Measurements from ENCODE around the gene ZBTB6.
"Not testable (repeated sequence)": the region's sequence is repeated elsewhere in the genome, so short reads cannot be mapped to it uniquely, and the experiment has no call there.

The ZBTB6 gene

DNA sequence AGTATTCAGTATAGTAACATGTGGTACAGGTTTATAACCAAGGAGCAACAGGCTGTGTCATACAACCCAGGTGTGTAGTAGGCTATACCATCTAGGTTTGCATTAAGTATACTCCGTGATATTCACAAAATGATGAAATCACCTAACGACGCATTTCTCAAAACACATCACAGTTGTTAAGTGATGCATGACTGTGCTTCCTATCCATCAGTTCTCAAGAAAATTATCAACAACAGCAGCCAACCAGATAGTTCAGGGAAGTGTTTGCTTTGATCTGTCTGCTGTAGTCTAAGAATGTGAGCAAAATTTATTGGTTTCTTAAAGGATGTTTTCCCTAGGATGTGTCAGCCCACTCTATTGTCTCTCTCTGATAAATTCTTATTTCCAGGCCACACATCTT lies 10.8 kb upstream of the ZBTB6 start:
- DNase-seq, result no peak

DNA sequence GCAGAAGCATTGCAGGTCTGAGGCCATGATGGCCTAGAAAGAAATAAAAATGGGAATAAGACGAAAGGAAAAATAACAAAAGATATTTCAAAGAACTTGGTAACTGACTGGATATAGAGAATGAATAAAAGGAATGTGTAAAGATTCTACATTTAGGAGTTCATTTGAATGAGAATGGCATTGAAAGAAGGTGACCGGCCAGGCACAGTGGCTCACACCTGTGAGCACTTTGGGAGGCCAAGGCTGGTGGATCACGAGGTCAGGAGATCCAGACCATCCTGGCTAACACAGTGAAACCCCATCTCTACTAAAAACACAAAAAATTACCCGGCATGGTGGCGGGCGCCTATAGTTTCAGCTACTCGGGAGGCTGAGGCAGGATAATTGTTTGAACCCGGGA lies 9.6 kb upstream of the ZBTB6 start:
- DNase-seq, result no peak

DNA sequence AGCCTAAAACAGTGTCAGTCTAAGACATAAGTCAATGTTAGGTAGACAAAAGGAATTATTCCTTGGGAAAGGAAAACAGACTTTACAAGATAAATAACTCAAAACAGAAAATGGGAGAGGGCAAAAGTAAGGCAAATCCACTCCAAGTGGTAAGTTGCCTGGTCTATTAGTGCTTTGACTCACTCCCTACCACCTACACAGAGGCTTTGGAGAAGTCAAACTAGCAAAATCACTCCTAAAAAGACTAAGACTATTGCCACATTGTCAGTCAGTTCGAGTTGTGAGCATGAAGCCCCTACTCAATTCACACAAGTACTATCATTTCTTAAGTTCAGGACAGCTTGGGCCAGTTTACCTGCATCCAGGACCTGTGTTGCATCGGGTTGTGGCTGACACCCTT lies 5.2 kb upstream of the ZBTB6 start:
- no peak for DNase-seq

DNA sequence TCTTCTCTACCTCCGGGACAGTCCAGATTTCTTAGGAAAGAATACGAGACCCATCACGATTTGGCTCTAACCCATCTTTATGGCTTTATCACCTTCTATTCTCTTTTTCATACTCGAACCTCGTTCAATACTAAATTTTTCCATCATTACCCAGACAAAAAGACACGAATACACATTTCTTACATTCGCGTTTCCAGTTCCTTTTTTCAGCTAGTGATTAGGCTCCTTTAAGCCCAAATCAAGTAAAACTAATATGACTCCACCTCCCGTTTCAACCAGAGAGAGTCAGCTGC lies 506 bp downstream of the ZBTB6 start:
- DNase-seq, result no peak

DNA sequence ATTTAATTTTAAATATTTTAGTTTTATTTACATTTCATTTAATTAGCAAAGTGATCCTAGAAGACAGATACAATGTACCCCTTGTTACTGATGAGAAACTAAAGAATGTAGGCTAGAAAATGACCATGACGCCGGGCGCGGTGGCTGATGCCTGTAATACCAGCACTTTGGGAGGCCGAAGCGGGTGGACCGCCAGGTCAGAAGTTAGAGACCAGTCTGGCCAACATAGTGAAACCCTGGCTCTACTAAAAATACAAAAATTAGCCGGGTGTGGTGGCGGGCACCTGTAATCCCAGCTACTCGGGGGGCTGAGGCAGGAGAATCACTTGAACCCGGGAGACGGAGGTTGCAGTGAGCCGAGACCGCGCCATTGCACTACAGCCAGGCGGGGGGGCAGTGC lies 7.0 kb downstream of the ZBTB6 start:
- not testable (repeated sequence) for DNase-seq

DNA sequence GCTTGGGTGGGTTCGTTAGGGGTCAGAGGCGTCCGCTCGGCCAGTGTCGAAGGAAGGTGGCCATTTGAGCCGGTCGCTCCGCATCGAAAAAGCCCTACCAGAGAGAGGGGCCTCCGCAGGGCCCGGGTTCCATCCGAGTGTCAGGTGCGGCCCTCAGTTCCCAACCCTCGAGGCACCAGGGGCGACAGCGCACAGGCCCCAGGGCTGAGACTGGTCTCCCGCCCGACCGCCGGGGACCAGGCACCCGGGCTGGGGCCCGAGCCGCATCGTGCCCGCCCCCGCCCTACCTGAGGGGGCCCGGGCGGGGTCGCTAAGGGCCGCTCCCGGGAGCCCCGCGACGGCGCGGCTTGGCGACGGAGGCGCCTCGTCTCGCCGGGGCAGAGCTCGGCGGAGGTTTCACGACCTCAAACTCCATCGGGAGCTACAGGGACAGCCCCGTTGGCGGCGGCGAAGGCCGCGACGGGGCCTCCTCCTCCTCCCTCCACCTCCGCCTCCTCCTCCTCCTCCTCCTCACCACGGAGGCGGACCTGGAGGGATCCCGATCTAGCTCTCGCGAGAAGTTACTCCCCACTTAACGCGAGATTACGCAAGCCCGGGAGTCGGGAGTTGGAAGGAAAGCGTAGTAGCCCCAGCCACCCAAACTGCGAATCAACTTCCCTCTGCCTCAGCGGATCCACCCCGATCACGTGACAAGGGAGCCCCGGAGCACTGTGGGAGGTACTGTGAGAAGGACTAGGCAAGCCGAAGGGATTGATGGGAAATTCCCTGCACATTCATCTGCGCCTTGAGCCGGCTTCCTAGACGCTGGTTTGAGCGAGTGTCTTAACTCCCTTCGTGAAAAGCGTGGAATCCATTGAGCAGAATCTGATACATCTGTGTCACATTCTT lies 8.1 kb downstream of the ZBTB6 start, which contains the start of gene RC3H2:
Gene RC3H2, minus strand, starts transcription at position 537 of the 888 bp plus-strand sequence. CDS start 7,850 bp downstream, outside the sequence.
- DNase-seq, result peak; percentile 98

DNA sequence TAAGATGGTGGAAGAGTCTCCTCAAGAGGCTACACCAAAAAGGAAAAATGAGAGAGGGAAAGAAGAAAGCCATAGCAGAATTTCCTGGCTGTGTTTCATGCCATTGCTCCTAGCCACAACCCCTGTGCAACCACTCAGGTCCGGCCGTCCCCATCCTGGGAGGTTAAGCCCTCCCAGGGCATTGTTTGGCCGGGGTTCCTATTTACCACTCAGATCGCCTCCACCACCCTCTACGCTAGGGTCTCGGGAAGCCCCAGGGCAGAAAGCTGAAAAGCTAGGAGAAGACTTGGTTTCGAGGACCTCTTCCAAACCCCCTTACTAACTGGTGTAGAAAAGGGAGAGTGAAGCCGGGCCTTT lies 8.7 kb downstream of the ZBTB6 start:
- DNase-seq, result peak; percentile 23

DNA sequence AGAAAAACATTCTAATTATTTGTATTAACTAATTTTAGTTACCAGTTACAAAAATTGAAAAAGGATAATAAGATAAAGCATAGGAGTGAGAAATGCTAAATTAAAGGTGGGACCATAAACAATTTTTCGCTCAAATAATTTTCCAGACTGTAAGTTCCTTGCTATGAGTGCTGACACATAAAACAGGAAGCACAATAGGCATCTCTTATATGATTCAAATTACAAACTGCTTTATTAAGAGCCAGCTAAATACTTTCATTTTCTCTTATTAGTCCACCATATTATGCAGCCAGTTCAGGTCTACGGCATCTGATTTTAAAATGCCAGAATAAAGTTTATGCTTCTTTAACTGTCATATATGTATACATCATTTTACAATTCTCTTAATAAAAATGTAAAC lies 12.3 kb downstream of the ZBTB6 start:
- DNase-seq, result no peak

DNA sequence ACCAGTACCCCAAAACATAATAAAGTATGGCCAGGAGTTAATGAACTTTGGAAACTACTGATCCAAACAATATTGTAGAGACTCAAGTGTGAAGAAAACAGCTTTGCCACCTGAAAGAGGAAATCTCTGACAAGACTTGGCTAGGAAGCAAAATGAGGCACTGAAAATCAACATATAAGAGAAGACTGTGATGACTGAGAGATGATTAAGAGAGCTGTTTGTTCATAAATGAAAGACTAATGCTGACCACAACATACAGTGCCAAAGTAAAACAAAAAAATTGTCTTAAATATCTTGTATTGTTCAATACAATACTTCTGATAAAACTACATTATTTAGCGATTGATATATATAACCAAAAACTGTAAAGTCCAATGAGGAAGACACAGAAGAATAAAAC lies 15.2 kb downstream of the ZBTB6 start:
- no peak for DNase-seq

DNA sequence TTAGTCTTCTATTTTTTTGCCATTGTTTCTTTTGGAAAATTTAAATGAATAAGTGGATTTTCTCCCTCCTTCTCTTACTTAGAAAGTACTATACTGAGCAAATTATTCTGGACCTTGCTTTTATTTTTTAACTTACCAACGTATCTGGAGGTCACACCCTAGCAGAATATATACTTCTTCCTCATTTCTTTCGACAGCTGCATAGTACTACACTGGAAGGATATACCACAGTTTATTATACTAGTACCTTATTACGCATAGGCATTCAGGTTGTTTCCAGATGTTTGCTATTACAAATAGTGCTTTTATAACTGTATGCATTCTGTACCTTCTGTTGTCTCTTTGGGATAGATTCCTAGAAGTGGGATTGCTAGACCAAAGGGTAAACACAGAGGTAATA lies 24.6 kb downstream of the ZBTB6 start:
- no peak for DNase-seq

DNA sequence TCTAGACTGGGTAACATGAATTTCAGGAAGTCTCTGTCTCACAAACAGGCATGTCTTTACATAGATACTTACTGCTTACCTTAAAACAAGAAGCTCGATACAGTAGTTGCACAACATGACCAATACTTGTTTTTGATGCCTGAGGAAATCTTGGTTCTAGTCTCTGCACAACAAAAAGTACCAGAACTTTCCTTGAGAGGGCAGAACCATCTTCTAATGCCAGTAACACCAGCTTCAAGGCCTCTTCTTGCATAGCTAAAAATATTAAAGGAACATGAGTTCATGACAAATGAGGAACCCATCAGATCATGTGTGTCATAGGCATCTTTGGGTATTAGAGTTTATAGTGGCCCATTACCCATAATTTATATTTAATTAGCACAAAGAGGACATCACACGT lies 30.0 kb downstream of the ZBTB6 start:
- DNase-seq, result no peak

DNA sequence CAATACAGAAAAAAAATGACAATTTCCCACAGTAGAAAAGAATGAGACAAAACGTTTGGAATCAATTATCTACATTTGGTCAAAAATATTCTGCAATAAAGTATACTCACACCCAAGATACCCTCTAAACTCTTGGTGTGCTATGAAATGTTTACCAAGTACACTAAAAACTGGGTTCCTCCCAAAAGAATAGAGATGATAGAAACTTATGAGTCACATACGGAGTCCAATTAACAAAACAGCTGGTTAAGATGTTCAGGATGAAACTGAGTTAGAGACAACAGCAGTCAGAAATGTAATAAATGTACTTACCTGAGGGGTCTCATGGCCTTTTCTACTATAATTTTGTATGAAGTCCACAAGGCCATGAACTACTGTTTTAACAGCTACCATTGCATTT lies 33.7 kb downstream of the ZBTB6 start:
- no peak for DNase-seq

DNA sequence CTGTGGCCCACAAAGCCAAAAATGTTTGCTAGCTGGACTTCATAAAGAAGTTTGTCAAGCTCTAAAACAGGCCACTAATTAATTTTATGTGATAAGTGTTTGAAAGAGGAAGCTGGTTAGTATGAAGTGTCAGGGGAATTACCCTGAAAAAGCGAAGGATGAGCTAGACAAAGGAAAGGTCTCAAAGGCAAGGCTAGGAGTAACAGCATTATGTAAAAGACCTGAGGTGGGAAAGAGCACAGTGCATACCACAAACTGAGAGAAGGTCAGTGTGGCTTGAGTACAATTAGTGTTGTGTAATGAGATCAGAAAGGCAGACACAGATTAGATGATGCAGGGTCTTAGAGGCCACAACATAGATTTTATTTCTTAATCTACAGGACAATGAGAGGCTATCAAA lies 37.6 kb downstream of the ZBTB6 start:
- no peak for DNase-seq

DNA sequence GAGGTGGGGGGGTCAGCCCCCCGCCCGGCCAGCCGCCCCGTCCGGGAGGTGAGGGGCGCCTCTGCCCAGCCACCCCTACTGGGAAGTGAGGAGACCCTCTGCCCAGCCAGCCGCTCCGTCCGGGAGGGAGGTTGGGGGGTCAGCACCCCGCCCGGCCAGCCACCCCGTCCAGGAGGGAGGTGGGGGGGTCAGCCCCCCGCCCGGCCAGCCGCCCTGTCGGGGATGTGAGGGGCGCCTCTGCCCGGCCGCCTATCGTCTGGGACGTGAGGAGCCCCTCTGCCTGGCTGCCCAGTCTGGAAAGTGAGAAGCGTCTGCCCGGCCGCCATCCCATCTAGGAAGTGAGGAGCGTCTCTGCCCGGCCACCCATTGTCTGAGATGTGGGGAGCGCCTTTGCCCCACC lies 45.8 kb downstream of the ZBTB6 start:
- not testable (repeated sequence) for DNase-seq

DNA sequence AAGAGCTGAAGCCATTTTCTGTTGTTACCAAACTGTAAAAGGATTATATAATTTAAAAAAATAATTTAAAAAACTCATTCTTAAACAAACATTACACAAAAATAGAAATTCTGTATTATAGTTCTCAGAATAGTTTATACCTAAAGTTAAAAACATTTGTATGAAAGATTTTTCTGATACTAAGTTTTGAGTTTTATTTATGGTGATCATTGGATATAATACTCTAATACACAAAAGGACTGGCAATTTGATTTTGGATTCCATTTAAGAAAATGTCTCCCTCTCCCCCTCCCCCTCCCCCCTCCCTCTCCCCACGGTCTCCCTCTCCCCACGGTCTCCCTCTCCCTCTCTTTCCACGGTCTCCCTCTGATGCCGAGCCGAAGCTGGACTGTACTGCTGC lies 47.0 kb downstream of the ZBTB6 start:
- DNase-seq, result no peak

DNA sequence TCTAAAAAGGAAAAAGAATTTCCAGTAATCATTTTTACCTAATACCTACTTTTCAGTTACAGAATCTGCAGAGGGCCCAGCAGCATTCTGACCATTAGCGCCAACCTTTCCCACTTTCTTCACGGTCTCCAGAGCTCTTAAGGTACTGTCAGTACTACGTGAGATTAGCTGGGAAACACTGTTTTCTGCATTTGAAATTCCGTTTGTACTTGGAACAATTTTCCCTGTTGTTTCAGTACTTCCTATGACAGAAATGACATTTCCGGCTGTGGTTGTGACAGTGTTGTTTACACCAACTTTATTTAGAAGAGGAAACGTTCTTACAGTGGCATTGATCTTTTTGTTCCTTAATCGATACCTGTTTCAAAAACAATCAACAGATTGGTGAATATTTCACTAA lies 47.8 kb downstream of the ZBTB6 start:
- no peak for DNase-seq

DNA sequence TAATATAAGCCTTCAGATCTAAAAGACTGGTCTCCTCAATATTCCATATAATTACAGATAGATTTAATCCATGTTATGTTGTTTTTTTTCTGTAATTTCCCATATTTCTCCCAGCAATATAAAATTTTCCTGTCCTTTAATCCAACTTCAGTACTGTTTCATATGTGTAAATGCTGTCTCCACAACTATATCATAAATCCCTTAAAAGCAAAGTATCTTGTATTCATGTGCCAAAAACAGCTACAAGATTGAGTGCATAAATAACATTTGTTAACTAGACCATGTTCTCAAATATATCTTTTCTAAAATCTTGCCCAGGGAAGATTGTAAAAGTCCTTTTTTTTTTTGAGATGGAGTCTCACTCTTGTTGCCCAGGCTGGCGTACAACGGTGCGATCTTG lies 49.7 kb downstream of the ZBTB6 start:
- DNase-seq, result no peak

DNA sequence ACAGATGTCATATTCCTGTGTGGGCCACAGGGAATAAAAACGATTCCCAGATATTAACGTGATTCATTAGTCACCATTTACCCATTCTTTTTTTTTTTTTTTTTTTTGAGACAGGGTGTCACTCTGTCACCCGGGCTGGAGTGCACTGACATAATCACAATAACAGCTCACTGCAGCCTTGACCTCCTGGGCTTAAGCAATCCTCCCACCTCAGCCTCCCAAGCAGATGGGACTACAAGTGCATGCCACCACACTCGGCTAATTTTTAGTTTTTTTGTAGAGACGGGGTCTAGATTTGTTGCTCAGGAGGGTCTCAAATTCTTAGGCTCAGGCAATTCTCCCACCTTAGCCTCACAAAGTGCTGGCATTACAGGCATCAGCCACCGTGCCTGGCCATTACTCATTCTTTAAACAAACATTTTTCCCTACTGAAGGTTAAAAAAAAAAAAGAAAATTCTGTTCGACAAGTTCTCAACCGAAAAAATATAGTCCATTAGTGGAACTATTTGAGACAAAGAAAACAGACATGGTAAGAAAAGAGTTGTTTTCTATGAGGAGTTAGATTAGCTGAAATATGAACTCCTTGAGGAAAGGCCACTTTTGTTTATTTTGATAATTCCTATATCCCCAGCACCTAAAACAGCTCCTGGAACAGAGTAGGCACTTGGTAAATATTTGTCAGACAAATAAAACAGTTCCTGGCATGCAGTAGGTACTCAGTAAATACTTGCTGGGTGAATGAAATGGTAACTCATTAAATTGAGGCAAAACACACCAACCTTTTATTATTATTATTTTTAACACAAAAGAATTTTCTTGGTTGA lies 52.6 kb downstream of the ZBTB6 start:
- DNase-seq, result no peak
